Measurements from ENCODE around the gene UBAC1.

UBAC1 gene

DNA sequence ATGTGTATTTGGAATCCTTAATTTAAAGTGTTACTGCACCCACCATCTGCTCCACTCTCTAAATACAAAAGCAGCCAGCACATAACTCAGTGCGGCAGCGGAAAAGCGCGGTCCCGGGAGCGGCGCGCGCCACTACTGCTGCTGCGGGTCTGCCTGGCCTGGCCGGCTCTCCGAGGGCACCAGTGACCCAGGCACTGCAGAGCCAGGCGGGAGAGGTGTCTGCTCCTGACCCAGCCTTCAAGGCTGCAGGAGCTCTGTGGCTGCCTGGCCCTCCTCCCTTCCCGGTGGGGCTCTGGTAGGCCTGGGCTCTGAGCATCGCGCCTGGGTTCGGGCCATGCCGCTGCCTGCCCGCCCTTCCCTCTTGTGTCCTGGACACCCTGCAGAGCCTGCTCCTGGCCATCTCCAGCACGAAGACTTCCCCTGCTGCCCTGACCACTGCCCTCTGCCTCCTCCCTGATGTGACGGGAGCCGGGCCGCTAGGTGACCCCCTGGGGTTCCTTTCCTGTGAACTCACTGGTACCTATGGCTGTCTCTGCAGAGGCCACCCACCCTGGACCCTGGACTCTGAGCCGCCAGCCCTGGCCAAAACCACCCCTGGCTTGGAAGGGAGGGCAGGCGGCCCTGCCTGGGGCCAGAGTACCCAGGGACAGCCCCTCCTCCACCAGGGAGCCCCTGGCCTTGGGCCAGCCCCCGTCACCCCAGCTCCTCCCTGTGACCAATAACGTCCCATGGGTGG is 32.8 kb upstream of the UBAC1 start:
- no peak for DNase-seq (ENCODE audit: low spot score)

- DNase-seq (ENCODE audit: low spot score) = no peak
These were observed 32.2 kb upstream of the UBAC1 start for GRCh38 chr9:135993409-135993742.

GRCh38 chr9:135992486-135993408 is 31.6 kb upstream of the UBAC1 start:
- DNase-seq (ENCODE audit: low spot score) = peak; percentile 70

DNA sequence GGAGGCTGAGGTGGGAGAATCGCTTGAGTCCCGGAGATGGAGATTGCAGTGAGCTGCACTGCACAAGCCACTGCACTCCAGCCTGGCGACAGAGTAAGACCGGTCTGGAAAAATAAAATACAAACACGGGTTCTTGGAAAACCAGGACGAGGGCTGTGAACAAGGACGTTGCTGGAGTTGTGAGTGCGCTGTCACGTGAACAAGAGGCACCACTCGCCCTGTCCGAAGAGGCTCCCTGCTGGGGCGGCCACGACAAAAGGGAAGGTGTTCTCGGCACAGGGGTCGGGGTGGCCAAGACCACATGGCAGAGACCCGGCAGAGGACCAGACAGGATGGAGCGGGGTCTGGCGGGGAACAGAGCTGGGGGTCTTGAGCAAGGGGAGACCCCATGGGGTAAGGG is 30.6 kb upstream of the UBAC1 start:
- DNase-seq (ENCODE audit: low spot score) = no peak

DNA sequence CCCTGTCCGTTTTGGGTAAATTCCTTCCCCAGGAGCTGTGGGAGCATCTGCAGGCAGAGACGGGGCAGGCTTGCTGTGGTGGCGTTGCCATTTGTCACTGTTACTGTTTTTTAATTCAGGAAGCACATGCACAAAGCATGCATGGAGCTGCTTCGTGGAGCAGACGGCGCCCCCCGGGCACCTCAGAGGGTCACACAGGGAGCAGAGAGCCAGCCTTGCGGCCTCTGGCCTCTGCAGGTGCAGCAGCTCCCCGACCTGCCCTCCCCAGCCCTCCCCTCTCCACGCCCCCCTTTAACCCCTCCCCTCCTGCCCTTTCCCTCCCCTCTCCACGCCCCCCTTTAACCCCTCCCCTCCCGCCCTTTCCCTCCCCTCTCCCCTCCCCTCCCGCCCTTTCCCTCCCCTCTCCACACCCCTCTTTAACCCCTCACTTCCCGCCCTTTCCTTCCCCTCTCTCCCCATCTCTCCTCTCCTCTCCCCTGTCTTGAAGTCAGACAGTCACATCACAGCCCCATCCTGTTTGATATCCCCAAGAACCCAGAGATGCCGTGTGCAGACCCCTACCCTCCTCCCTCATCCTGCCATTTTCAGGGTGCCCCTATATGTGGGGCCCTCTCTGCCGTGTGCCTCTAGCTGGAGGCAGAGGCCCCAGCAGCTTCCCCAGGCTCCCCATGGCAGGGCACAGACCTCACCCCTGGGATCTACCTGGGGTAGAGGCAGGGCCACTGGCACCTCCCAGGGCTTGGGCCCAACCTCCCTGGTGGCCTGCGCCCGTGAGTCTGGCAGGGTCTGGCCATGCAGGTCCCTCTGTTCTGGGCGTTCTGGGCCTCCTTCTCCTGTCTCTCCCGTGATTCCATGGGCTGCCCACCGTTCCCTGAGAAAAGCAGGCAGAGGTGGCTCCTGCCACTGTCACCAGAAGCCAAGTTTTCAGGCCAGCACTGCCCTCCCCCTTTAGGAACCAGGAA is 29.6 kb upstream of the UBAC1 start:
- DNase-seq (ENCODE audit: low spot score) = peak; percentile 49

DNA sequence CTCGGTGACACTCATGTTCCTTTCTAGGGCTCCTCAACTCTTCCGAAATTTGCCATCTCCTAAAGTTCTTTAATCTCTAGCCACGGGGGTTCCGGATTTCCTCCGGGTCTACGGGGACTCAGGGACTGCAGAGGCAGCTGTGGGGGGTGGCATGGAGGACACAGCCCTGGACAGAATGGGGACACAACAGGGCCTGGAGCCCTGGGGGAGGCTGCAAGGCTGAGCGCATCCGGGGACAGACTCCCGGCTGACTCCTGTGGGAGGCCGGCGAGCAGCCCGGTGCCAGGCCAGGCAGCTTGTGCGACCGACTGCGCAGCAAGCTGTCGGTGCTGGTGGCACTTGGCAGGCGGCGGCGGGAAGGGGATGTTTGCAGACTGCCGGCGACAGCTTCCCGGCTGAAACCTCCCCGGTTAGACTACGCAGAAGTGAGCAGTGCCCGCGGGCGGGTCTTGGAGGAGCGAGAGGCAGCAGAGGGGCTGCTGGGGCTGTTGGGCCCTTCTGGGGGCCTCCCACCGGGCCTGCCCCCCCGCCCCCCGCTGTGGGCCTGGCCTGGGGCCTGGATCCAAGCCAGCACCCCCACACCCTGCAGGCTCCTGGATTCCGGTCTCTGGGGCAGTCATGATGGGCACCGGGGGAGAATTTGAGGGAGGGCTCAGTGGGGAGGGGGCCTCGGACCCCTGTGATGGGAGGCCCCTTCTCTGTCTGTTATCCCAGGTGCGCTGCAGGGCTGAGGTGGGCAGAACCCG is 28.7 kb upstream of the UBAC1 start:
- DNase-seq (ENCODE audit: low spot score) = no peak

DNA sequence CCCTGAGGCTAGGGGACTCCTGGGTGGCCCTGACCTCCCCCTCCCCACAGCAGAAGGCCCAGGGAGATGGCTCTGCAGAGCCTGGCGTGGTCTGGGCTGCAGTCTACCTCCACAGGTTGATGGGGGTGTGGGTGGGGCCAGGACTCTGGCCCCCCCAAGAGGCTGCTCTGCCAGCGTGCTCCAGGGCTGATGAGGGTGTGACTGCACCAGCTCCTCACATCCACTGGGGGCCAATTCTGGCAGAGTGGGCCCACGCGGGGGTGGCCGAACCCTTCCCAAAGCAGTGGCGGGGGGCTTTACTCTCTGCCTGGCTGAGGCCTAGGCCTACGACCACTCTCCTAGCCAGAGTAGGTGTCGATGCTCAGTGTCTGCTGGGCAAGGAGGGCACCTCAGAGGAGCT is 28.0 kb upstream of the UBAC1 start:
- DNase-seq (ENCODE audit: low spot score) = no peak

- no peak for DNase-seq (ENCODE audit: low spot score)
These were observed 27.3 kb upstream of the UBAC1 start for GRCh38 chr9:135988493-135988892.

DNA sequence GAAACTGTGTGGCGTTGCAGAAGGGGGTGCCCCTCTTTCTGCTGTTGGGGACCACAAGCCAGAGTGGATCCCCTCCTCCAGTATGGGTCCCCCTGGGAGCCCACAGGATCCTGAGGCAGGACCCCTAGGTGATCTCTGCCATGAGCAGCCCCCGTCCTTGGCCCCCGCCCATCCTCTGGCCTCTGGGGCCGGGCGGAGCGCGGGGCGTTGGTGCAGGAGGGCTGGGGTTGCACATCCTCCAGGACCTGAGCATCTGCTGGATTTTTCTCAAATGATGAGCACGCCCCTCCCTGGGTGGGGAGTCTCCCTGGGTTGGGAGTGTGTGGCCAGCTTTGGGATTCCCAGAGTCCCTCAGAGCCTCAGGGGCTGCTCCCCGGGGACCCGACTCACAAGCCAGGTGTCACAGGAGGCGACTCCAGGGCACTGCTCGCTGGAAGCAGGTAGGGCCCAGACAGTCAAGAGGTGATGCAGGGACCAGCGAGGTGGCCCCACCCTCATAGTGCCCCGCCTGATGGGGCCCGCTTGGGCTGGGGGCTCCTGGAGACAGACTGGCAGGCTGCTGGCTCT is 26.7 kb upstream of the UBAC1 start:
- no peak for DNase-seq (ENCODE audit: low spot score)

GRCh38 chr9:135986605-135987004 is 25.4 kb upstream of the UBAC1 start:
- DNase-seq (ENCODE audit: low spot score) = no peak

GRCh38 chr9:135985889-135986288 is 24.7 kb upstream of the UBAC1 start:
- DNase-seq (ENCODE audit: low spot score) = no peak

GRCh38 chr9:135985459-135985774 is 24.2 kb upstream of the UBAC1 start:
- DNase-seq (ENCODE audit: low spot score) = no peak

GRCh38 chr9:135984072-135984710 is 23.0 kb upstream of the UBAC1 start:
- DNase-seq (ENCODE audit: low spot score) = no peak

GRCh38 chr9:135983208-135984071 is 22.3 kb upstream of the UBAC1 start:
- DNase-seq (ENCODE audit: low spot score) = no peak

GRCh38 chr9:135982499-135983207 is 21.5 kb upstream of the UBAC1 start:
- DNase-seq (ENCODE audit: low spot score) = no peak

- DNase-seq (ENCODE audit: low spot score) = no peak
These were observed 19.9 kb upstream of the UBAC1 start for GRCh38 chr9:135980926-135981630.

DNA sequence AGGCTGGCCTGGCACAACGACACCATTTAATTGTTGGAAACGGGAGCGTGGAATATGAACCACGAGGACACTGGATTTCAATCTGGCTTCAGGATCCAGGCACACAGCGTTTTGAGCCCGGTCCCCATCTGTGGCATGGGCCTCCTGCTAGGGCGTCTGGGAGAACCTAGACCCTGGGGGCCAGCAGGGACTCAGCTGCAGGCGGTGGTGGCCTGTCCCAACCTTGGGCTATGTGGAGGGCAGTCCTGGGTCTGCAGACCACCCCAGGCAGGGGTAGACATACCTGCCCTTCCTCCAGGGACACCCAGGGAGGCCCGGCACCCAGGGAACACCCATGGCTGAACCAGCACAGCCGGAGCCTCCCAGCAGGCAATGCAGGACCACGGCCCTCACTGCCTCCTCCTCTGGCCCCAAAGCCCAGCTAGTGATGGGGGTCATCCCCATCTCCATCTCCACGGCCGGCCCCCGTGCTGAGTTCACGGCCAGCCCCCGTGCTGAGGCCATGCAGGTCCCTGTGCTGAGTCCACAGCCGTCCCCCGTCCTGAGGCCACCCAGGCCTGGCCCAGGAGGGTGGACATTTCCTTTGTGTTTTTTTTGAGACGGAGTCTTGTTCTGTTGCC is 18.5 kb upstream of the UBAC1 start:
- DNase-seq (ENCODE audit: low spot score) = no peak

All from kidney tubule cell (primary cell).